HFF-Myc (cell line): ENCODE results near the gene HERC6.
A peak's percentile ranks its signal among the peaks of the same experiment; 100 is the strongest.
"Not testable (repeated sequence)": the region's sequence is repeated elsewhere in the genome, so short reads cannot be mapped to it uniquely, and the experiment has no call there.

Source experiments
- DNase-seq: peaks from one replicate; pipeline ENCODE4 v3.0.0-alpha.2; 2011; ENCODE audit warnings: low read depth; ENCODE audit errors: extremely low read depth
- H3K4me3 ChIP-seq: replicated peaks from 2 replicates; pipeline ENCODE4 v1.5.1; 2011; ENCODE audit warnings: low read depth, mild to moderate bottlenecking, control low read depth, low read length
- CTCF ChIP-seq: IDR thresholded peaks from 2 replicates; pipeline ENCODE4 v1.5.1; 2012; ENCODE audit warnings: mild to moderate bottlenecking, low read depth, low read length, control low read depth; ENCODE audit errors: missing control alignments

HERC6 gene

DNA sequence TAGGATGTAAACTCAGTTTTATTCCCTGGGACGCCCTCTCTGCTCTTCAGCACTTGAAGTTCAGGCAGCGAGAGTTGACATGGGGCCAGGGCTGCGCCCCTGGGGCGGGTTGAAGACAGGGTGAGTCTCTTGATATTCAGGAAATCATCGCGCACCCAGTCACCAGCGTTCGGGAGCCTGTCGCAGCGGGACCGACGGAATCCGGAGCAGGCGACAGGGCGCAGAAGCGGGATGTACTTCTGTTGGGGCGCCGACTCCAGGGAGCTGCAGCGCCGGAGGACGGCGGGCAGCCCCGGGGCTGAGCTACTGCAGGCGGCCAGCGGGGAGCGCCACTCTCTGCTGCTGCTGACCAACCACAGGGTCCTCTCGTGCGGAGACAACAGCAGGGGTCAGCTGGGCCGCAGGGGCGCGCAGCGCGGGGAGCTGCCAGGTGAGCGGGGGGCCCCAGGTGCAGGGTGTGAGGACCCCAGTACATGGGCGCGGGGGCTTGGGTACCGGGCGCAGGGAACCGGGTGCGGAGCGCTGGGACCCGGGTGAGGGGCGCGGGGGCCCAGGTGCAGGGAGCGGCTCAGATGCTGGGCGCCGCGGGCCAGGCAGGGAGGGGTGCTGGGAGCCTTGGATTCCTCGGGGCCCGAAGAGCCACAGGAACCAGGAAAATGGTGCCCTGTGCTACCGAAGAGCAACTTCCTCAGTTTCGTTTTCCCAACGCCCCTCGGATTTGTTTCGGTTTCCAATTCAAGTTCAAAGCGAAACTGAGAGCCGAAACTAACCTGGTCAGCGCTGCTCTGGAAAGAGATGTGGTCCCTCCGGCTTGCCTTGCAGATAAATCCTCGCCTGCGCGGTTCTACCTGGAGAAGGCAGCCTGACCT lies at the start of gene HERC6:
Gene HERC6 (plus strand): TSS at position 162 of the 869 bp plus-strand sequence. CDS start 70 bp downstream, at position 232.
- H3K4me3 ChIP-seq: peak within 1 kb of the TSS; percentile 73
- DNase-seq: peak; percentile 52
- peak; percentile 56 for TF ChIP-seq CTCF

GRCh38 chr4:88333741-88334405 lies 44.8 kb upstream of the HERC6 start:
- no peak for DNase-seq
- no peak overlapping the region for H3K4me3 ChIP-seq
- no peak for TF ChIP-seq CTCF

- no peak overlapping the region for H3K4me3 ChIP-seq
- no peak for TF ChIP-seq CTCF
- peak; percentile 16 for DNase-seq
Measured at GRCh38 chr4:88335092-88335665, 43.5 kb upstream of the HERC6 start.

- no peak for TF ChIP-seq CTCF
Measured at GRCh38 chr4:88341227-88342192, 37.1 kb upstream of the HERC6 start.

DNA sequence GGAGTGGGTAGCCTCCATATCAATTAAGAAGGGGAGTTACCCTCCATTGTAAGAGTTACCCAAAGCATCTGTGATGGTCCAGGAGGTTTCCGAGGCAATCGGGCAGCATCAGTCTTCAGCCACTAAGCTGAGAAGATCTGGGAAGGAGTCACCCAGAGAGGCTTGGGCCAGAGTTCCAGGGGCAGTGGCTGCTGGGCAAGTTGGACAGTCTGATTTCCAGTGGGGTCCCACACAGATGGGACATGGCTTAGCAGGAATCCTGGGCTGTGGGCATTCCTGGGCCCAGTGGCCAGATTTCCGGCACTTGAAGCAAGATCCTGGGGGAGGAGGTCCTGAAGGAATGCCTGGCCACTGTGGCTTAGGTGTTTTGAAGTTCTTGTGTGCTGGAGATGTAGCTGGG lies 31.8 kb upstream of the HERC6 start:
- H3K4me3 ChIP-seq, DNase-seq: not testable (repeated sequence)

More at GRCh38 chr4:88341227-88342192, 37.1 kb upstream of the HERC6 start:
- no peak overlapping the region for H3K4me3 ChIP-seq
- peak; percentile 69 for DNase-seq

- H3K4me3 ChIP-seq, DNase-seq: not testable (repeated sequence)
Measured at GRCh38 chr4:88348761-88349160, 29.9 kb upstream of the HERC6 start.

GRCh38 chr4:88350786-88351185 lies 27.9 kb upstream of the HERC6 start:
- H3K4me3 ChIP-seq: no peak overlapping the region
- no peak for DNase-seq
- TF ChIP-seq CTCF: no peak
